IMR-90 (cell line): Measurements from ENCODE around the gene TMEM120A.

Experiments
- CEBPB ChIP-seq: IDR thresholded peaks from 2 replicates; pipeline ENCODE4 v1.6.1; 2012; ENCODE audit warnings: low read depth, low read length, improper control_type of control experiment
- CTCF ChIP-seq: conservative IDR thresholded peaks from 2 replicates; pipeline ENCODE4 v1.5.1; 2012; ENCODE audit warnings: mild to moderate bottlenecking, low read depth, low read length, improper control_type of control experiment
- MAZ ChIP-seq: IDR thresholded peaks from 2 replicates; pipeline ENCODE4 v1.6.1; 2012; ENCODE audit warnings: low read depth, mild to moderate bottlenecking, low read length, improper control_type of control experiment, moderate library complexity, borderline replicate concordance

- TF ChIP-seq CTCF (no peak), CEBPB (no peak), MAZ (no peak)
Observed at GRCh38 chr7:75969182-75969581, 25.2 kb downstream of the TMEM120A start.
